ENCODE results near the gene ZNF268. TPM values are rescaled to one million over a fixed set of nuclear protein-coding genes. Genes with fewer than 3 reads are reported as not detected.
"Not testable (repeated sequence)": the region's sequence is repeated elsewhere in the genome, so short reads cannot be mapped to it uniquely, and the experiment has no call there.

Gene ZNF268
- polyA plus RNA-seq, 3 donors = 28.8 to 34.9 (median 32.7) TPM

- DNase-seq (ENCODE audit: extremely low read depth in 1 of 11, low read depth in 9 of 11, low spot score in 4 of 11) = no peak
Measured at GRCh38 chr12:133217219-133217618, 35.9 kb downstream of the ZNF268 start.

- no peak for DNase-seq (ENCODE audit: extremely low read depth in 1 of 11, low read depth in 9 of 11, low spot score in 4 of 11)
Measured at GRCh38 chr12:133220521-133220920, 39.2 kb downstream of the ZNF268 start.

GRCh38 chr12:133221241-133221640, 39.9 kb downstream of the ZNF268 start:
- no peak for DNase-seq (ENCODE audit: extremely low read depth in 1 of 11, low read depth in 9 of 11, low spot score in 4 of 11)

GRCh38 chr12:133222211-133222610, 40.9 kb downstream of the ZNF268 start:
- DNase-seq (ENCODE audit: extremely low read depth in 1 of 11, low read depth in 9 of 11, low spot score in 4 of 11) = no peak

- no peak for DNase-seq (ENCODE audit: extremely low read depth in 1 of 11, low read depth in 9 of 11, low spot score in 4 of 11)
Measured at GRCh38 chr12:133225527-133225926, 44.2 kb downstream of the ZNF268 start.

GRCh38 chr12:133226690-133227089, 45.4 kb downstream of the ZNF268 start:
- DNase-seq (ENCODE audit: extremely low read depth in 1 of 11, low read depth in 9 of 11, low spot score in 4 of 11) = no peak

GRCh38 chr12:133227281-133227852, 46.1 kb downstream of the ZNF268 start:
- no peak for DNase-seq (ENCODE audit: extremely low read depth in 1 of 11, low read depth in 9 of 11, low spot score in 4 of 11)

GRCh38 chr12:133231001-133231400, 49.7 kb downstream of the ZNF268 start:
- no peak for DNase-seq (ENCODE audit: extremely low read depth in 1 of 11, low read depth in 9 of 11, low spot score in 4 of 11)

- no peak for DNase-seq (ENCODE audit: extremely low read depth in 1 of 11, low read depth in 9 of 11, low spot score in 4 of 11)
Measured at GRCh38 chr12:133233006-133233405, 51.7 kb downstream of the ZNF268 start.

- DNase-seq (ENCODE audit: extremely low read depth in 1 of 11, low read depth in 9 of 11, low spot score in 4 of 11) = no peak
Measured at GRCh38 chr12:133233993-133234564, 52.8 kb downstream of the ZNF268 start.

- no peak for DNase-seq (ENCODE audit: extremely low read depth in 1 of 11, low read depth in 9 of 11, low spot score in 4 of 11)
Measured at GRCh38 chr12:133234971-133235370, 53.7 kb downstream of the ZNF268 start.

GRCh38 chr12:133235401-133236112, 54.3 kb downstream of the ZNF268 start, which contains the start of gene ANHX:
Gene ANHX, minus strand, starts transcription at chr12:133235877. Its CDS starts 1,521 bp downstream, at chr12:133234356.
- no peak for DNase-seq (ENCODE audit: extremely low read depth in 1 of 11, low read depth in 9 of 11, low spot score in 4 of 11)

- no peak for DNase-seq (ENCODE audit: extremely low read depth in 1 of 11, low read depth in 9 of 11, low spot score in 4 of 11)
Measured at GRCh38 chr12:133236144-133236543, 54.8 kb downstream of the ZNF268 start.

GRCh38 chr12:133236556-133236955, 55.3 kb downstream of the ZNF268 start:
- DNase-seq (ENCODE audit: extremely low read depth in 1 of 11, low read depth in 9 of 11, low spot score in 4 of 11) = no peak

- no peak for DNase-seq (ENCODE audit: extremely low read depth in 1 of 11, low read depth in 9 of 11, low spot score in 4 of 11)
Measured at GRCh38 chr12:133251732-133252131, 70.4 kb downstream of the ZNF268 start.

- DNase-seq (ENCODE audit: extremely low read depth in 1 of 11, low read depth in 9 of 11, low spot score in 4 of 11) = not testable (repeated sequence)
Measured at GRCh38 chr12:133255833-133256232, 74.5 kb downstream of the ZNF268 start.

GRCh38 chr12:133256321-133256720, 75.0 kb downstream of the ZNF268 start:
- DNase-seq (ENCODE audit: extremely low read depth in 1 of 11, low read depth in 9 of 11, low spot score in 4 of 11) = no peak

- no peak for DNase-seq (ENCODE audit: extremely low read depth in 1 of 11, low read depth in 9 of 11, low spot score in 4 of 11)
Measured at GRCh38 chr12:133264173-133264572, 82.9 kb downstream of the ZNF268 start.
